Measurements from ENCODE around the gene PIGU. TPM values are rescaled to one million over a fixed set of nuclear protein-coding genes. Genes with fewer than 3 reads are reported as not detected.
A peak's percentile ranks its signal among the peaks of the same experiment; 100 is the strongest.

Gene PIGU
- total RNA-seq, 2 experiments from 2014 or later, result 16.6 to 27.9 TPM

GRCh38 chr20:34705008-34705396, 28.1 kb upstream of the PIGU start:
- Histone ChIP-seq H3K4me3 (ENCODE audit: low read depth, low read length, poor library complexity, severe bottlenecking) (peak overlapping the region; percentile 93), H4K20me1 (ENCODE audit: insufficient read depth, low read length) (no peaks in the 10 kb centered on the region), H3K9me2 (ENCODE audit: insufficient read depth, low read length) (no peaks in the 10 kb centered on the region), H3K4me2 (ENCODE audit: low read length) (peak overlapping the region; percentile 94), H3K4me1 (ENCODE audit: insufficient read depth, low read length, poor library complexity, severe bottlenecking) (peaks cover 19% of the 10 kb centered on the region), H3K9me3 (ENCODE audit: low read length) (no peaks in the 10 kb centered on the region), H3K27ac (ENCODE audit: low read depth, low read length, poor library complexity, severe bottlenecking) (peak overlapping the region; percentile 54), H3K36me3 (ENCODE audit: insufficient read depth, low read length) (no peaks in the 10 kb centered on the region), H2AFZ (ENCODE audit: low read length) (peak overlapping the region; percentile 86), H3K79me2 (ENCODE audit: insufficient read depth, low read depth, low read length) (no peaks in the 10 kb centered on the region)
- intact Hi-C loops (cut with micrococcal nuclease; ENCODE audit: unreplicated experiment), result loop anchor here (2.0 kb wide), 1 partner anchor 402 kb away; the partner anchor contains the start of gene AHCY
- TF ChIP-seq, protein P1, sequence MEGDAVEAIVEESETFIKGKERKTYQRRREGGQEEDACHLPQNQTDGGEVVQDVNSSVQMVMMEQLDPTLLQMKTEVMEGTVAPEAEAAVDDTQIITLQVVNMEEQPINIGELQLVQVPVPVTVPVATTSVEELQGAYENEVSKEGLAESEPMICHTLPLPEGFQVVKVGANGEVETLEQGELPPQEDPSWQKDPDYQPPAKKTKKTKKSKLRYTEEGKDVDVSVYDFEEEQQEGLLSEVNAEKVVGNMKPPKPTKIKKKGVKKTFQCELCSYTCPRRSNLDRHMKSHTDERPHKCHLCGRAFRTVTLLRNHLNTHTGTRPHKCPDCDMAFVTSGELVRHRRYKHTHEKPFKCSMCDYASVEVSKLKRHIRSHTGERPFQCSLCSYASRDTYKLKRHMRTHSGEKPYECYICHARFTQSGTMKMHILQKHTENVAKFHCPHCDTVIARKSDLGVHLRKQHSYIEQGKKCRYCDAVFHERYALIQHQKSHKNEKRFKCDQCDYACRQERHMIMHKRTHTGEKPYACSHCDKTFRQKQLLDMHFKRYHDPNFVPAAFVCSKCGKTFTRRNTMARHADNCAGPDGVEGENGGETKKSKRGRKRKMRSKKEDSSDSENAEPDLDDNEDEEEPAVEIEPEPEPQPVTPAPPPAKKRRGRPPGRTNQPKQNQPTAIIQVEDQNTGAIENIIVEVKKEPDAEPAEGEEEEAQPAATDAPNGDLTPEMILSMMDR (conservative IDR thresholded peaks at IDR 0.05; ENCODE audit: low read length), result no peak
- no peak for TF ChIP-seq EZH2phosphoT487 (IDR thresholded peaks at IDR 0.05; ENCODE audit: borderline replicate concordance, low read depth, low read length)
- POLR2A ChIA-PET, result interaction anchor here (0.6 kb wide), 1 partner anchor 372 kb away, joined by 3 read pairs; no protein-coding TSS in a partner anchor
- peak; percentile 25 for DNase-seq (ENCODE audit: low spot score)
- TSS peak; percentile 92 for BruUV-seq (replicated peaks)
- CTCF ChIA-PET (ENCODE audit: unreplicated experiment), result no interaction called here

DNA sequence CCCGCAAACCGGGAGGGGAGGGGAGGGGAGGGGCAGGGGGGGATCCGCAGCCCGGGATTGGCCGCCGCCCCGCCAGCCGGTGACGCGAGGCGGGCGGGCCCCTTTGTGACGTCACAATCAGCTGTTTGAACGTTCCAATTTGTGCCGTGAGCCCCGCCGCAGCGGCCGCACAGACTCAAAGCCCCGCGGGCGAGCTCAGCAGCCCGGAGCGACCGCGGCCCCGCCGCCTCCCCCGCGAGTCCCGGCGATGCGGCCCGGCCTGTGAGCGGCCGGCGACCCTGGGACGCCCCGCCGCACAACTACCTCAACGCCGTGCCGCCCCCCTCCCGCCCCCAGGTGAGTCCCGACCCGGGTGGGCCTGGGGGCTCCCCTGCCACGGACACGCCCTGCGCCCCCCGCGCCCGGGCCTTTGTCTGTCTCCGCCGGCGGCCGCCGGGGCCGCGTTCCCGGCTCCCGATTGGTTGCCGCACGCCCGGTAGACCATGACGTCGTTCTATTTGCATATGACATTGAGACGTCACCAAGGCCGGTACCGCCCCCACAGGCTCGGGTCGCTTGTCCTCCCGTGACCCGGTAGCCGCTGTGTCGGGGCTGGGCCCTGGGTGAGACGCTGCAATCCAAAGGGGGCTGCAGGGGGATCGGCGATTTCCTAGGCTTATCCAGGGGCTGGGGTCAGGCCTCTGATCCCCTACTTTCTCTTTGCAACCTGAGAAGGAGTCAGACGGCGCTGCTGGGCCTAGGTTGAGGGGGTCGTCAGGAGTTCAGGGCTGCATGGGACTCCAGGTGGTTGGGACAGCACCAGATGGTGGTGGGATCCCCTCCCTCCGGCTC, 27.5 kb upstream of the PIGU start, which contains the start of gene TP53INP2:
TSS of gene TP53INP2 (plus strand) at position 168 of the 831 bp plus-strand sequence. CDS start 4,396 bp downstream, outside the sequence.
- DNase-seq (ENCODE audit: low spot score), result peak; percentile 88
- no peaks in the 10 kb centered on the region for H3K9me3 ChIP-seq (ENCODE audit: low read length)
- peak within 1 kb of the TSS; percentile 94 for H3K4me2 ChIP-seq (ENCODE audit: low read length)
- ChIA-PET POLR2A (interaction anchor here (0.6 to 1.4 kb wide), 3 partner anchors 26 to 371 kb away, joined by 3 to 4 read pairs (median 3); no protein-coding TSS in a partner anchor), CTCF (ENCODE audit: unreplicated experiment) (interaction anchor here (0.6 kb wide), 1 partner anchor 142 kb away, joined by 5 read pairs; no protein-coding TSS in a partner anchor)
- peaks cover 19% of the 10 kb centered on the region for H3K4me1 ChIP-seq (ENCODE audit: insufficient read depth, low read length, poor library complexity, severe bottlenecking)
- intact Hi-C loops (cut with micrococcal nuclease; ENCODE audit: unreplicated experiment), result loop anchor here (2.0 kb wide), 1 partner anchor 402 kb away; the partner anchor contains the start of gene AHCY
- H2AFZ ChIP-seq (ENCODE audit: low read length), result peak within 1 kb of the TSS; percentile 86
- no peaks in the 10 kb centered on the region for H4K20me1 ChIP-seq (ENCODE audit: insufficient read depth, low read length)
- H3K79me2 ChIP-seq (ENCODE audit: insufficient read depth, low read depth, low read length), result no peaks in the 10 kb centered on the region
- peak within 1 kb of the TSS; percentile 93 for H3K4me3 ChIP-seq (ENCODE audit: low read depth, low read length, poor library complexity, severe bottlenecking)
- BruUV-seq (replicated peaks), result no TSS peak
- peak within 1 kb of the TSS; percentile 54 for H3K27ac ChIP-seq (ENCODE audit: low read depth, low read length, poor library complexity, severe bottlenecking)
- H3K9me2 ChIP-seq (ENCODE audit: insufficient read depth, low read length), result no peaks in the 10 kb centered on the region
- no peak for TF ChIP-seq EZH2phosphoT487 (IDR thresholded peaks at IDR 0.05; ENCODE audit: borderline replicate concordance, low read depth, low read length)
- TF ChIP-seq, protein P1 (conservative IDR thresholded peaks at IDR 0.05; ENCODE audit: low read length), result no peak
- no peaks in the 10 kb centered on the region for H3K36me3 ChIP-seq (ENCODE audit: insufficient read depth, low read length)

Measured in OCI-LY7 (cell line).